Fibroblast of lung (primary cell): Measurements from ENCODE around the gene TERT. TPM values are rescaled to one million over a fixed set of nuclear protein-coding genes. Genes with fewer than 3 reads are reported as not detected.
"Not testable (repeated sequence)": the region's sequence is repeated elsewhere in the genome, so short reads cannot be mapped to it uniquely, and the experiment has no call there.

Experiments
- DNase-seq, 2 donors: peaks; one replicate each; pipeline versions ENCODE4 v3.0.0 to v3.0.0-alpha.2; 2010; ENCODE audit warnings: low read depth in 2 of 2
- H2AFZ ChIP-seq: 2 replicates; pipeline ENCODE4 v1.5.1; 2012; ENCODE audit warnings: low read length, control low read depth, inconsistent platforms
- H3K27ac ChIP-seq: 2 replicates; pipeline ENCODE4 v1.5.1; 2011; ENCODE audit warnings: low read length, control low read depth; ENCODE audit not compliant: insufficient read depth
- H3K27me3 ChIP-seq: 2 replicates; pipeline ENCODE4 v1.5.1; 2011; ENCODE audit warnings: mild to moderate bottlenecking, low read length; ENCODE audit not compliant: control insufficient read depth, insufficient read depth
- H3K36me3 ChIP-seq: 2 replicates; pipeline ENCODE4 v1.5.1; 2011; ENCODE audit warnings: low read length; ENCODE audit not compliant: control insufficient read depth, insufficient read depth
- H3K4me1 ChIP-seq: 2 replicates; pipeline ENCODE4 v1.5.1; 2011; ENCODE audit warnings: low read length; ENCODE audit not compliant: control insufficient read depth, insufficient read depth; ENCODE audit errors: extremely low read depth
- H3K4me2 ChIP-seq: 2 replicates; pipeline ENCODE4 v1.5.1; 2011; ENCODE audit warnings: low read length, control low read depth; ENCODE audit not compliant: insufficient read depth; ENCODE audit errors: extremely low read depth
- H3K4me3 ChIP-seq, 4 experiments: fragments of 200-600 bp in 1 of 4; sonication (generic) in 1 of 4; replicated peaks in 1 of 4; 2 replicates each; pipeline ENCODE4 v1.5.1; 2011 to 2016; ENCODE audit warnings: low read length in 4 of 4, low read depth in 3 of 4, mild to moderate bottlenecking in 3 of 4, control low read depth in 2 of 4, inconsistent platforms in 1 of 4, mixed read lengths in 1 of 4; ENCODE audit not compliant: insufficient read depth in 1 of 4; ENCODE audit errors: control extremely low read depth in 1 of 4
- H3K79me2 ChIP-seq: 2 replicates; pipeline ENCODE4 v1.5.1; 2012; ENCODE audit warnings: mild to moderate bottlenecking, low read length, inconsistent platforms; ENCODE audit not compliant: control insufficient read depth, insufficient read depth
- H3K9ac ChIP-seq: 2 replicates; pipeline ENCODE4 v1.5.1; 2011; ENCODE audit warnings: mild to moderate bottlenecking, low read length, control low read depth; ENCODE audit not compliant: insufficient read depth
- H3K9me3 ChIP-seq: 2 replicates; pipeline ENCODE4 v1.5.1; 2012; ENCODE audit warnings: low read depth, low read length; ENCODE audit not compliant: control insufficient read depth, insufficient read depth
- H4K20me1 ChIP-seq: 2 replicates; pipeline ENCODE4 v1.5.1; 2011; ENCODE audit warnings: low read length; ENCODE audit not compliant: control insufficient read depth, insufficient read depth; ENCODE audit errors: extremely low read depth
- EZH2 ChIP-seq: IDR thresholded peaks from 2 replicates; pipeline ENCODE4 v1.5.1; 2012; ENCODE audit warnings: low read length, control low read depth, mild to moderate bottlenecking; ENCODE audit errors: missing control alignments
- polyA plus RNA-seq, 2 donors: library from polyadenylated mRNA; depleted of rRNA in 1 of 2; stranded (reverse) in 1 of 2; unstranded in 1 of 2; fragments of >200 nt; gene quantifications; 2 replicates each; pipeline ENCODE4 v1.2.1, GENCODE V29; 2011 to 2012; ENCODE audit warnings: missing spikeins in 1 of 2
- total RNA-seq: library from RNA; depleted of rRNA; stranded (reverse); fragments of >200 nt; gene quantifications from 2 replicates; pipeline ENCODE4 v1.2.1, GENCODE V29; 2014
- TF ChIP-seq, protein P1 (sequence below), 2 donors: IDR thresholded peaks in 1 of 2; conservative IDR thresholded peaks in 1 of 2; 1 replicate in 1 of 2; 2 replicates in 1 of 2; pipeline ENCODE4 v1.5.1; 2011 to 2012; ENCODE audit warnings: low read length in 2 of 2, control low read depth in 1 of 2, inconsistent platforms in 1 of 2, low read depth in 1 of 2, mild to moderate bottlenecking in 1 of 2

TERT gene
- total and polyA plus RNA-seq, 2 donors (not counting 1 experiment from before 2014, with no cell fraction given), result not detected

GRCh38 chr5:1342268-1342667 is 47.4 kb upstream of the TERT start:
- Histone ChIP-seq H3K27me3 (no peaks in the 10 kb centered on the region), H3K4me2 (no peak overlapping the region), H3K4me1 (peaks cover 3% of the 10 kb centered on the region), H3K36me3 (peaks cover 23% of the 10 kb centered on the region), H3K4me3 (no peak overlapping the region), H3K27ac (no peak overlapping the region), H3K79me2 (peaks cover 10% of the 10 kb centered on the region), H2AFZ (no peak overlapping the region), H3K9me3 (no peaks in the 10 kb centered on the region), H3K9ac (no peak overlapping the region), H4K20me1 (no peaks in the 10 kb centered on the region)
- TF ChIP-seq, protein P1, sequence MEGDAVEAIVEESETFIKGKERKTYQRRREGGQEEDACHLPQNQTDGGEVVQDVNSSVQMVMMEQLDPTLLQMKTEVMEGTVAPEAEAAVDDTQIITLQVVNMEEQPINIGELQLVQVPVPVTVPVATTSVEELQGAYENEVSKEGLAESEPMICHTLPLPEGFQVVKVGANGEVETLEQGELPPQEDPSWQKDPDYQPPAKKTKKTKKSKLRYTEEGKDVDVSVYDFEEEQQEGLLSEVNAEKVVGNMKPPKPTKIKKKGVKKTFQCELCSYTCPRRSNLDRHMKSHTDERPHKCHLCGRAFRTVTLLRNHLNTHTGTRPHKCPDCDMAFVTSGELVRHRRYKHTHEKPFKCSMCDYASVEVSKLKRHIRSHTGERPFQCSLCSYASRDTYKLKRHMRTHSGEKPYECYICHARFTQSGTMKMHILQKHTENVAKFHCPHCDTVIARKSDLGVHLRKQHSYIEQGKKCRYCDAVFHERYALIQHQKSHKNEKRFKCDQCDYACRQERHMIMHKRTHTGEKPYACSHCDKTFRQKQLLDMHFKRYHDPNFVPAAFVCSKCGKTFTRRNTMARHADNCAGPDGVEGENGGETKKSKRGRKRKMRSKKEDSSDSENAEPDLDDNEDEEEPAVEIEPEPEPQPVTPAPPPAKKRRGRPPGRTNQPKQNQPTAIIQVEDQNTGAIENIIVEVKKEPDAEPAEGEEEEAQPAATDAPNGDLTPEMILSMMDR (conservative IDR thresholded peaks at IDR 0.05 in 1 of 2, IDR thresholded peaks at IDR 0.05 in 1 of 2; ENCODE audit: low read depth in 1 of 2, low read length in 2 of 2), result no peak
- no peak for TF ChIP-seq EZH2
- DNase-seq, result no peak

DNA sequence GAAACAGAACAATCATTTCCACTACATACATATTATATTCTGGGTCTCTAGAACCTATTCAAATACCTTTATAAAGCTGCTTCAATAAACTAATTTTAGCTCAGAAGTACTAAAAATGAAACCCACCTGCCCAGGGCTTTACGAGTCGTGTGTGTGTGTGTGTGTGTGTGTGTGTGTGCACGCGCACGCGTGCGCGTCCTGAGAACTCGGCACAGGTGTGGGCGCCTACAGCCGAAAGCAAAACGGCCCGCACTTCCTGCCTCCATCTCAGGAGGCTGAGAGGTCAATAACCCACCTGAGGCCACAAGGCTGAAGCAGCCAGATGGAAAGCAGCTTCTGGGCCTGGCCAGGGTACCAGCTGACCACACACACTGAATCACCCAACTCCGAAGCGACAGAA is 47.0 kb upstream of the TERT start:
- Histone ChIP-seq H3K27ac (no peak overlapping the region), H2AFZ (no peak overlapping the region), H3K4me2 (no peak overlapping the region), H4K20me1 (no peaks in the 10 kb centered on the region), H3K4me3 (no peak overlapping the region), H3K27me3 (no peaks in the 10 kb centered on the region), H3K79me2 (peaks cover 10% of the 10 kb centered on the region), H3K4me1 (peaks cover 3% of the 10 kb centered on the region), H3K9ac (no peak overlapping the region), H3K36me3 (peaks cover 25% of the 10 kb centered on the region), H3K9me3 (no peaks in the 10 kb centered on the region)
- TF ChIP-seq EZH2, result no peak
- TF ChIP-seq, protein P1 (conservative IDR thresholded peaks at IDR 0.05 in 1 of 2, IDR thresholded peaks at IDR 0.05 in 1 of 2; ENCODE audit: low read depth in 1 of 2, low read length in 2 of 2), result no peak
- DNase-seq, result no peak

GRCh38 chr5:1339818-1340210 is 44.9 kb upstream of the TERT start:
- not testable (repeated sequence) for H4K20me1 ChIP-seq, H3K4me2 ChIP-seq, H3K27me3 ChIP-seq, H3K27ac ChIP-seq, H2AFZ ChIP-seq, H3K4me3 ChIP-seq, H3K4me1 ChIP-seq, DNase-seq, H3K9ac ChIP-seq, H3K9me3 ChIP-seq
- Histone ChIP-seq H3K79me2 (peaks cover 10% of the 10 kb centered on the region), H3K36me3 (peaks cover 31% of the 10 kb centered on the region)

GRCh38 chr5:1339139-1339817 is 44.4 kb upstream of the TERT start:
- H3K36me3 ChIP-seq, result peaks cover 32% of the 10 kb centered on the region
- H4K20me1 ChIP-seq, H3K27me3 ChIP-seq, H3K4me2 ChIP-seq, H3K79me2 ChIP-seq, H3K4me1 ChIP-seq, H3K4me3 ChIP-seq, H2AFZ ChIP-seq, H3K27ac ChIP-seq, H3K9ac ChIP-seq, H3K9me3 ChIP-seq, DNase-seq: not testable (repeated sequence)
